Measurements from ENCODE around the gene PRKN.

PRKN gene

DNA sequence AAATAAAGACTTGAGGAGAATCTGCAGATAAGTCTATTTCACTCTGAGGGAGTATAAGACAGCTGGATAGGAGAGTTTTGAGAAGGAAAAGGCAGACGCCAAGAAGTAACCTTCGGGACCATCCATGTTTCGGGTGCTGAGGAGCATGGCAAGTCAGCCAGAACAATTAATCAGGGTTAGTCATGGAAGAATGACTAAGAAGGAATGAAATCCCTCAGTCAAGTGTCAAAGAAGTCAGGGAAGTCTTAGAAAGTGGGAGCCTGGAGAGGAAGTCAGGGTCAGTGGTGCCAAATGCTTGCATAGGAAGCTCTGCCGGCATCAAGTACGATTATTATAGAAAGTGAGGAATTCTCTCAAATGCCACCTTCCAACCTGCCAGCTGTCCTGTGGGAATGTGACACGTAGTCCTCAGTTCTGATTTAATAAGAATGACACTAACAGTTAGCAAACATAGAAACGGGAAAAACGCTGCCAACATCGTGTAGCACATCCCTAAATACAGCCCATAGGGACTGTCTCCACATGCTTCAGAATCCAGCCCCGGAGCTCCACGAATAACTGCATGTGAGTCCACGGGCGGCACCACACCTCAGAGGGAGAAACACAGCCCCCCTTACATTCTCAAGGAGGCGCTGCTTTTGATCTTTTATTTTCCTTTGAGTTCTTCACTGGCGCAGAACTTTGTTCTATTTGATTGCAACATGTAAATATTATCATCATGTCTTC is 602.7 kb downstream of the PRKN start:
- no peaks in the 10 kb centered on the region for H3K4me1 ChIP-seq (ENCODE audit: insufficient read depth, low read length)
- WGBS, result 94% methylated on average over 14 of the region's 15 CpGs
- H3K27me3 ChIP-seq (ENCODE audit: insufficient read depth, low read length), result no peaks in the 10 kb centered on the region
- no peak overlapping the region for H3K9ac ChIP-seq (ENCODE audit: low read depth, low read length)
- no peaks in the 10 kb centered on the region for H3K36me3 ChIP-seq (ENCODE audit: insufficient read depth, low read length)
- H3K4me3 ChIP-seq (ENCODE audit: low read length), result no peak overlapping the region
- H3K27ac ChIP-seq (ENCODE audit: low read depth, low read length), result no peak overlapping the region
- H3K9me3 ChIP-seq (ENCODE audit: insufficient read depth, low read depth, low read length), result no peaks in the 10 kb centered on the region

DNA sequence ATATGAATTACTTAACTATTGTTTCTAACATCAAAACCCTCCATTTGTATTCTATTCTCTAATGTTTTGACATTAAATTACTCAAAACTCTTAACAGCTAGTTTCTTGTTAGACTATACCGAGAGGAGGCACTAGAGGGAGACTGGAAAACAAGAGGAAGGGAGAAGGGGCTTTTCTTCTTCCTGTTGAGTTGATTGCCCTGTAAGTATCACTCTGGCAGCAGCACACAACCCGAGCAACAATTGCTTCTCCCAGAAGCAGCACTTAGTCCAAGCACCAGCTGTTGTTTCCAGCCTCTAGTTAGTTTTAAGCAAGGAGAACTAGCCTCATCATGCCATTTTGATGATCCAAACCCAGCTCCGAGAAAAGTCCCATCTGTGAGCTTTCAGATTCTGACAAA is 603.8 kb downstream of the PRKN start:
- Histone ChIP-seq H3K36me3 (ENCODE audit: insufficient read depth, low read length) (no peaks in the 10 kb centered on the region), H3K9me3 (ENCODE audit: insufficient read depth, low read depth, low read length) (no peaks in the 10 kb centered on the region), H3K4me3 (ENCODE audit: low read length) (no peak overlapping the region), H3K4me1 (ENCODE audit: insufficient read depth, low read length) (no peaks in the 10 kb centered on the region), H3K9ac (ENCODE audit: low read depth, low read length) (no peak overlapping the region), H3K27ac (ENCODE audit: low read depth, low read length) (no peak overlapping the region), H3K27me3 (ENCODE audit: insufficient read depth, low read length) (no peaks in the 10 kb centered on the region)
- WGBS, result 53% methylated on average over 3 of the region's 3 CpGs

DNA sequence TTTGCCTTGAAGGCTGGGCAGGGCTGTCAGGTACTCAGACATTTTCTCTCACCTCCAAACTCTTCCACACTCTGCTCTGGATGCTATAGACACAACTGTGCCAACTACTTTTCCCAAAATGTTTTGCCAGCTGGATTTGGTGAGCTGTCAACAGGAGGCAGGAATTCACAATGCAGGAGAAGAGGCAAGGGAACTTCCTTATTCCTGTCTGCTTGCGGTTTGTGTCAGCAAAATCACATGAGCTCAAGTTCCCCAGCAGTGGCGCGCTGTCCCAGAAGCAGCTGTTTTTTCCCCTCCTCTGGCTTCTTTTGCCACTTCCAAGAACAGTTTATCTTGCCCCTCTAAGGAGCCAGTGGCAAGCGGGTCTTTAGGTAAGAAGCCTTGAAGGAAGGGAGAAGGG is 608.2 kb downstream of the PRKN start:
- Histone ChIP-seq H3K9ac (ENCODE audit: low read depth, low read length) (no peak overlapping the region), H3K27ac (ENCODE audit: low read depth, low read length) (no peak overlapping the region)
- WGBS, result 81% methylated on average over 4 of the region's 4 CpGs

DNA sequence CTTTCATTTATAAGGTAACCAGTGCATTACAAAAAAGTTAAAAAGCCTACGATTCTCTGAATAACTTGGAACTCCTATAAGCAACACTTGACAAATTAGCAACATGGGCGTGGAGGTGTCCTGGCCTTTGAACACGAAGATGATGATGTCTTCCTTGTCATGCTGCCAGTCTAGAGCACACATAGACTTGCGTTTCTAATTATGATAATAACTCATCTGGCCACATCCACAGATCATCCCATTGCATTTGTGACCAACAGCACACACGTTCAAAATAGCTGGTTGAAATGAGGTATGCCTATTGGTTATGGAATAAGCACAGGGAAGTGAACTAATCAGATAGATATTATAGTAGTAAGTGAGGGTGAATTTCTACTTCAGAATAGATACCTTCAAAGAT is 608.9 kb downstream of the PRKN start:
- 95% methylated on average over 5 of the region's 5 CpGs for WGBS
- no peak overlapping the region for H3K9ac ChIP-seq (ENCODE audit: low read depth, low read length)
- H3K9me3 ChIP-seq (ENCODE audit: insufficient read depth, low read depth, low read length), result no peaks in the 10 kb centered on the region

More for the DNA sequence above, 608.2 kb downstream of the PRKN start:
- Histone ChIP-seq H3K4me1 (ENCODE audit: insufficient read depth, low read length) (no peaks in the 10 kb centered on the region), H3K4me3 (ENCODE audit: low read length) (no peak overlapping the region), H3K27me3 (ENCODE audit: insufficient read depth, low read length) (no peaks in the 10 kb centered on the region), H3K9me3 (ENCODE audit: insufficient read depth, low read depth, low read length) (no peaks in the 10 kb centered on the region), H3K36me3 (ENCODE audit: insufficient read depth, low read length) (no peaks in the 10 kb centered on the region)

DNA sequence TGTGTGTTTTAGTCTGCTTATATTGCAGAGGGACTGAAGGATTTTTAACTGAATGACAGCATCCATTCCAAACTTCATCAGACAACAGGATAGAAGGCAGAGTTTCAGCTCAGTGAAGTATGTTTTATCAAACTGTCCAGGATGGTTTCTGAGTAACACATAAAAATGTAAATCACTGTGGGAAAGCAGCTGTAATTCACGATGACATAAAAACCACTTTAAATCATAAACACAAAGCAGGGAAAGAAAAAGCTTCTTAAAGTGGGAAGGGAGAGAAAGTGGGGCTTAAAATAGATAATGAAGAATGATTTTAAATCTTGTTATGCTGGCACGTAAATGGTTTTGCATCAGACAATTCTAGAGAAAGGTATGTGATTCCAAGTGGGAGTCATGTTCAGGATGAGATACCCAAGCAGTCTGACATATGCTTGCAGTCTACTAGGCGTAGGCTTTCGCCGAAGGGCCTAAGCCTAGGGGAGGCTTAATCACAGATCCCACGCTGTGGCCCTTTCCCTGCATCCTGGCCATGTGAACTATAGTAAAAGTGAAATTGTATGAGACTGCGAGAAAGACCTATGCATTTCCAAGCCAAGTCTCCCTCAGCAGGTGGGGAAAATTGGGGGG is 610.6 kb downstream of the PRKN start:
- Histone ChIP-seq H3K9ac (ENCODE audit: low read depth, low read length) (no peak overlapping the region), H3K27me3 (ENCODE audit: insufficient read depth, low read length) (no peaks in the 10 kb centered on the region), H3K4me3 (ENCODE audit: low read length) (no peak overlapping the region), H3K9me3 (ENCODE audit: insufficient read depth, low read depth, low read length) (no peaks in the 10 kb centered on the region), H3K27ac (ENCODE audit: low read depth, low read length) (no peak overlapping the region), H3K36me3 (ENCODE audit: insufficient read depth, low read length) (no peaks in the 10 kb centered on the region), H3K4me1 (ENCODE audit: insufficient read depth, low read length) (no peaks in the 10 kb centered on the region)
- WGBS, result 96% methylated on average over 6 of the region's 7 CpGs

More for the DNA sequence above, 608.9 kb downstream of the PRKN start:
- Histone ChIP-seq H3K27ac (ENCODE audit: low read depth, low read length) (no peak overlapping the region), H3K36me3 (ENCODE audit: insufficient read depth, low read length) (no peaks in the 10 kb centered on the region), H3K27me3 (ENCODE audit: insufficient read depth, low read length) (no peaks in the 10 kb centered on the region), H3K4me1 (ENCODE audit: insufficient read depth, low read length) (no peaks in the 10 kb centered on the region), H3K4me3 (ENCODE audit: low read length) (no peak overlapping the region)

DNA sequence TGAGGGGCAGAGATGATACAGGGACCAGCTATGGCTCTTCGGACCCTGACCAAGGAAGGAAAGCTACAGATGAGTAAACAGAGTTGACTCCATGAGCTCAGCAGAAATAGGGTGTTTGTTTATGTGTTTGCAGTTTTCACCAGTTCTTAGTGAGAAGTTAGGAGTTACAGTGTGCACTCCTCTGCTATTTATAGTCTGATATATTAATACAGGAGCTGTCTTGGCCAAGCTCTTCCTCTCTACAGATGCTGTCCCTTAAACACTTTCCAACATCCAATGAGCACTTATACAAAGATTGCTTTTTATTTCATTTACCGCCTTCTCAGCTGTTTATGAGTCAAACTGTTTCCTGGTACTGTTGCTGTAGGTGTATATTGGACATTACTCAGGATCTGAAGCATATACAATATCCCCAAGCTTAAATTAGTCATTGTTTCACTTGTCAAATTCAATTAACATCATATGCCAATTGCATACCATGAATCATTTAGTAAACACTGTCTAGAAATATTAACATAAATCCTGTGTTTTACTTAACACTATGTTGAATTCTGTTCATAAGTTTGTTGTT is 618.0 kb downstream of the PRKN start:
- Histone ChIP-seq H3K36me3 (ENCODE audit: insufficient read depth, low read length) (no peaks in the 10 kb centered on the region), H3K27ac (ENCODE audit: low read depth, low read length) (no peak overlapping the region), H3K9me3 (ENCODE audit: insufficient read depth, low read depth, low read length) (no peaks in the 10 kb centered on the region), H3K9ac (ENCODE audit: low read depth, low read length) (no peak overlapping the region), H3K4me1 (ENCODE audit: insufficient read depth, low read length) (peaks cover 11% of the 10 kb centered on the region; the same call in 1 of the 2 replicates), H3K27me3 (ENCODE audit: insufficient read depth, low read length) (no peaks in the 10 kb centered on the region), H3K4me3 (ENCODE audit: low read length) (no peak overlapping the region)
- WGBS, result 97% methylated on average over 2 of the region's 2 CpGs

DNA sequence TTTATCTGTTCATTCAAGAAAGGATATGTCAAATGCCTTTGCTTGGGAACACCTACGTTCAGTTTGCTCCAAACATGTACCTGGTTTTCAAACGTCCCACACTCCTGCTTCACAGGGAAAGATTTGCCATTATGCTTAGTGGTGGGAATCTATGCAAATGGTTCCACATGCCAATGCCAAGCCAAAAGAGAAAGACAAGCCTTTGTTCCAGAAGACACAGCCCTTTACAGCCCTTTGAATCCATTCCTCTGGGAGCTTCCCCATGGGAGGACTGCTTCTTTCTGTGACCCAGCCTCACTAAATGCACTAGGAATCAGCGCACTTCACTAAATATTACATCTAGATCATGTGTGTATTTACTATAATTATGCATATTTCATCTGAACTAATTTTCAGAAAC is 619.5 kb downstream of the PRKN start:
- H3K27me3 ChIP-seq (ENCODE audit: insufficient read depth, low read length), result no peaks in the 10 kb centered on the region
- peaks cover 11% of the 10 kb centered on the region; the same call in 1 of the 2 replicates for H3K4me1 ChIP-seq (ENCODE audit: insufficient read depth, low read length)
- no peaks in the 10 kb centered on the region for H3K36me3 ChIP-seq (ENCODE audit: insufficient read depth, low read length)
- no peaks in the 10 kb centered on the region for H3K9me3 ChIP-seq (ENCODE audit: insufficient read depth, low read depth, low read length)
- H3K9ac ChIP-seq (ENCODE audit: low read depth, low read length), result no peak overlapping the region
- 56% methylated on average over 2 of the region's 3 CpGs for WGBS
- H3K4me3 ChIP-seq (ENCODE audit: low read length), result no peak overlapping the region
- H3K27ac ChIP-seq (ENCODE audit: low read depth, low read length), result no peak overlapping the region

DNA sequence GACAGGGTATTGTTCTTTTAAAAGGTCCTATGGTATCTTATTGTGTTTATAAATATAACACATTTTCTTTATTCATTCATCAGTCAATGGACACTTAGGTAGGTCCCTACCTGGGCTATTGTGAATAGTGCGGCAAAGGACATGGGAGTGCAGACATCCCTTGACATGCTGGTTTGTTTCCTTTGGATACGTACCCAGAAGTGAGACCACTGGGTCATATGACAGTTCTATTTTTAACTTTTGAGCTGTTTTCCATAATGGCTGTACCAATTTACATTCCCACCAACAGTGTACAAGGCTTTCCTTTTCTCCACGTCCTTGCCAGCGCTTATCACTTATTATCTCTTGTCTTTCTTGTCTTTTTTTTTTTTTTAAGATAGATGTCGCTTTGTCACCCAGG is 627.5 kb downstream of the PRKN start:
- Histone ChIP-seq H3K9me3 (ENCODE audit: insufficient read depth, low read depth, low read length) (no peaks in the 10 kb centered on the region), H3K27me3 (ENCODE audit: insufficient read depth, low read length) (no peaks in the 10 kb centered on the region), H3K4me1 (ENCODE audit: insufficient read depth, low read length) (no peaks in the 10 kb centered on the region), H3K4me3 (ENCODE audit: low read length) (no peak overlapping the region), H3K36me3 (ENCODE audit: insufficient read depth, low read length) (no peaks in the 10 kb centered on the region), H3K9ac (ENCODE audit: low read depth, low read length) (no peak overlapping the region), H3K27ac (ENCODE audit: low read depth, low read length) (no peak overlapping the region)
- WGBS, result 96% methylated on average over 5 of the region's 5 CpGs

DNA sequence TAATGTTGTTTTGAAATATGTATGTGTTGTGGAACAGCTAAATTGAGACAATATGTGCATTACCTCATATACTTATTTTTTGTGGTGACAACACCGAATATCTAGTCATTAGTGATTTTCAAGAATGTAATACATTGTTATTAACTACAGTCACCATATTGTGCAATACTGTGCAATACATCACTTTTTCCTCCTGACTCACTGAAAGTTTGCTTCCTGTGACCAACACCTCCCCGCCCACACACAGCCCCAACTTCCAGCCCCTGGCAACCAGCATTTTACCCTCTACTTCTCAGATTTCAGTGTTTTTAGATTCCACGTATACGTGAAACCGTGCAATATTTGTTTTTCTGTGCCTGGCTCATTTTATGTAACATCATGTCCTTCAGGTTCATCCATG is 627.9 kb downstream of the PRKN start:
- no peak overlapping the region for H3K9ac ChIP-seq (ENCODE audit: low read depth, low read length)
- H3K4me3 ChIP-seq (ENCODE audit: low read length), result no peak overlapping the region
- WGBS, result 94% methylated on average over 4 of the region's 5 CpGs
- no peaks in the 10 kb centered on the region for H3K4me1 ChIP-seq (ENCODE audit: insufficient read depth, low read length)
- no peak overlapping the region for H3K27ac ChIP-seq (ENCODE audit: low read depth, low read length)
- H3K36me3 ChIP-seq (ENCODE audit: insufficient read depth, low read length), result no peaks in the 10 kb centered on the region
- no peaks in the 10 kb centered on the region for H3K27me3 ChIP-seq (ENCODE audit: insufficient read depth, low read length)
- no peaks in the 10 kb centered on the region for H3K9me3 ChIP-seq (ENCODE audit: insufficient read depth, low read depth, low read length)

DNA sequence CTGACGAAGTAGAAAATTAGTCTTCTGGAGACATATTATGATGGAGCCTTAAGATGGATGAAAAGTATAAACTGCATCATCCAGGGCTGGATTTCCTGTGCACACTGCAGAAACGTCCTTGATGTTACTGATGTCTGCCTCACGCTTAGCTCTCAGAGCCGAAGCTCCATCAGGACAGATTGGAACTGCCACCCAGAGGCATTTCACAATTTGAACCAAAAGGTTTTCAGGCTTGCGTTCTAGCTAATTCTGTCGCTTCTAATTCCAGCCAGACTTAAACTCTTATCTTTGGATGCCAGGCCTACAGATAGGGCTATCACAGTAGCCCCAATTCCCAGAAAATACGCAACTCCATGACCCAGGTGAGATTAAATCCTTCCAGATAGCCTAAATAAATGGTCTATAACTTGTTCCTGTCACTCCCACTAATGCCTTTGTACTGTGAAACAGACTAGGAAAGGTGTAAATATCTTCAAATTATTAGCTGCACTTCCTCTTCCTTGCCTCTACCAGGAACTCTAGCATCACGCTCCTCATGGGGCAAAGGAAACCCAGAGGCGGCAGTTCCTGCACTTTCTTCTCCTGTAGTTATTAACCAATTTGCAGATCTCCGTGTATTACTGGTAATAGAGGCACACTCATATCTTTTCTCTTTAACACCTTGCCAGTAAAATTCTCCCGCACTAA is 634.6 kb downstream of the PRKN start:
- H3K4me3 ChIP-seq (ENCODE audit: low read length), result no peak overlapping the region
- no peaks in the 10 kb centered on the region for H3K36me3 ChIP-seq (ENCODE audit: insufficient read depth, low read length)
- H3K27me3 ChIP-seq (ENCODE audit: insufficient read depth, low read length), result no peaks in the 10 kb centered on the region
- H3K9me3 ChIP-seq (ENCODE audit: insufficient read depth, low read depth, low read length), result no peaks in the 10 kb centered on the region
- no peaks in the 10 kb centered on the region for H3K4me1 ChIP-seq (ENCODE audit: insufficient read depth, low read length)
- 92% methylated on average over 11 of the region's 11 CpGs for WGBS
- no peak overlapping the region for H3K27ac ChIP-seq (ENCODE audit: low read depth, low read length)
- H3K9ac ChIP-seq (ENCODE audit: low read depth, low read length), result no peak overlapping the region

DNA sequence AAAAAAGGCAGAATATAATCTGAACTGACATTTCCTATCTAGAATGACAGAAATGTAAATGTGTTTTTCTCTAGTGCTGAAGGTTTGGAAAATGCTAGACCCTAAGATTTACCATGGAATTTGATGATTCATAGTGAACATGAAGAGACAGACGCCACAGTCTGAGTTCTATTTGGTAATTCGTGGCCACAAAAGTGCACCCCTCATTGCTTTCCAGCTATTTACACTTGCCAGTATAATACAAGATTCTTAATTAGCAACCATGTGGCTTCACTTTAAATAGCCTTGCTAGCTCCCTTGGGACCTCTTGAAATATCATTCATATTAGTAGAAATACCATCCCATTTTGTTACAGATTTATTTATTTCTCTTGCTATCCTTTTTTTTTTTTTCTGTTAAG is 636.8 kb downstream of the PRKN start:
- WGBS, result 90% methylated on average over 2 of the region's 2 CpGs
- H3K9me3 ChIP-seq (ENCODE audit: insufficient read depth, low read depth, low read length), result no peaks in the 10 kb centered on the region
- no peak overlapping the region for H3K4me3 ChIP-seq (ENCODE audit: low read length)
- H3K27ac ChIP-seq (ENCODE audit: low read depth, low read length), result no peak overlapping the region
- H3K4me1 ChIP-seq (ENCODE audit: insufficient read depth, low read length), result no peaks in the 10 kb centered on the region
- H3K36me3 ChIP-seq (ENCODE audit: insufficient read depth, low read length), result no peaks in the 10 kb centered on the region
- H3K27me3 ChIP-seq (ENCODE audit: insufficient read depth, low read length), result no peaks in the 10 kb centered on the region
- H3K9ac ChIP-seq (ENCODE audit: low read depth, low read length), result no peak overlapping the region
